ENCODE results near the gene IKZF2. TPM values are rescaled to one million over a fixed set of nuclear protein-coding genes. Genes with fewer than 3 reads are reported as not detected.

IKZF2 gene
- total RNA-seq, 1 donor from 2014 or later = 4.0 TPM

DNA sequence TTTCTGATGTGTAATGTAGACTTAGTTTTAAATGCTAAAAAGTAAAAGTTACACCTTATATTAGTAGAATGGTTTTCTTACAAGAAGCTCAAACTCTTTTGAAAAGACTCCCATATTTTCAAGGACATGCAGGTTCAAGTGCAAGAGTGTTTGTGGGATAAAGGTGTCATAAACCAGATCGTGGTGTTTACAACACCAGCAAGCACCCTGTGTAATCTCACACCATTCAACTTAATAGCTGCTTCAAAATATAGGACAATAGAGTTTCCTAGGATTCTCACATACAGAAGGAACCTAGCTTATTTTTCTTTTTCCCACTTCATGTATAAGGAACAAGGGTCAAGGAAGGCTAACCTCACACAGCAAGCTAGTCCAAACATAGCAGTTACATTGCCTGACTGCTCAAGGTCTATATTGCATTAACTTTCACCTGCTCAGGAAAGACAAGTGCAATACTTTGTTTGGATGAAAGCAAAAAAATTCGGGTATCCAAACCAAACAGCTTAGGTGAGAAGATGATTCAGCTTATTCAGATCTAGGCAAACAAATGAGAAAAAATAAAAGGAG is 172.3 kb downstream of the IKZF2 start:
- Mint-ChIP-seq H3K36me3 (ENCODE audit: low read depth, unreplicated experiment) (no peaks in the 10 kb centered on the region), H3K27ac (ENCODE audit: unreplicated experiment) (no peak overlapping the region), H3K4me1 (ENCODE audit: unreplicated experiment) (peaks cover 6% of the 10 kb centered on the region), H3K27me3 (ENCODE audit: unreplicated experiment) (no peaks in the 10 kb centered on the region), H3K4me3 (ENCODE audit: unreplicated experiment) (no peak overlapping the region), H3K9me3 (ENCODE audit: unreplicated experiment) (no peaks in the 10 kb centered on the region)
- TF ChIP-seq, protein P1, sequence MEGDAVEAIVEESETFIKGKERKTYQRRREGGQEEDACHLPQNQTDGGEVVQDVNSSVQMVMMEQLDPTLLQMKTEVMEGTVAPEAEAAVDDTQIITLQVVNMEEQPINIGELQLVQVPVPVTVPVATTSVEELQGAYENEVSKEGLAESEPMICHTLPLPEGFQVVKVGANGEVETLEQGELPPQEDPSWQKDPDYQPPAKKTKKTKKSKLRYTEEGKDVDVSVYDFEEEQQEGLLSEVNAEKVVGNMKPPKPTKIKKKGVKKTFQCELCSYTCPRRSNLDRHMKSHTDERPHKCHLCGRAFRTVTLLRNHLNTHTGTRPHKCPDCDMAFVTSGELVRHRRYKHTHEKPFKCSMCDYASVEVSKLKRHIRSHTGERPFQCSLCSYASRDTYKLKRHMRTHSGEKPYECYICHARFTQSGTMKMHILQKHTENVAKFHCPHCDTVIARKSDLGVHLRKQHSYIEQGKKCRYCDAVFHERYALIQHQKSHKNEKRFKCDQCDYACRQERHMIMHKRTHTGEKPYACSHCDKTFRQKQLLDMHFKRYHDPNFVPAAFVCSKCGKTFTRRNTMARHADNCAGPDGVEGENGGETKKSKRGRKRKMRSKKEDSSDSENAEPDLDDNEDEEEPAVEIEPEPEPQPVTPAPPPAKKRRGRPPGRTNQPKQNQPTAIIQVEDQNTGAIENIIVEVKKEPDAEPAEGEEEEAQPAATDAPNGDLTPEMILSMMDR (IDR thresholded peaks at IDR 0.05; ENCODE audit: unreplicated experiment) = no peak
- DNase-seq (ENCODE audit: low spot score) = no peak

DNA sequence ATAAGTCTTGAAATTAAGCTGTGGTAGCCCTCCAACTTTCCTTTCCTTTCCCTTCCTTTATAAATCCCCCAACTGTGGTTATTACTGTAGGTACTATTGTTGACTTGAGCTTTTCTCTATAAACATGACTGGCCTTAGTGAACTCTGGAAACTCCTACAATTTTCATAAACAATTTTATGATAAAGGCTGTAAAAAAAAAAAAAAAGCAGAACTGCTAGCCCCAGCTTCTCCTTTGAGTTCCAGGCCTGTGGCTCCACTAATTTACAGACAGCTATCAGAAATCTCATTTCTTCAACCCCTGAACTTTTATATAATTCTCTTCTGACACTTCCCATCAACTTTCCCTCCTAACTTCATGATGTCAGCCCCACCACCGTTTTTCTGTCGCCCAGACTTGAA is 174.3 kb downstream of the IKZF2 start:
- peaks cover 6% of the 10 kb centered on the region for H3K4me1 Mint-ChIP-seq (ENCODE audit: unreplicated experiment)
- no peaks in the 10 kb centered on the region for H3K9me3 Mint-ChIP-seq (ENCODE audit: unreplicated experiment)
- TF ChIP-seq, protein P1 (IDR thresholded peaks at IDR 0.05; ENCODE audit: unreplicated experiment) = no peak
- H3K27ac Mint-ChIP-seq (ENCODE audit: unreplicated experiment) = no peak overlapping the region
- no peak for DNase-seq (ENCODE audit: low spot score)
- H3K36me3 Mint-ChIP-seq (ENCODE audit: low read depth, unreplicated experiment) = no peaks in the 10 kb centered on the region
- no peak overlapping the region for H3K4me3 Mint-ChIP-seq (ENCODE audit: unreplicated experiment)
- no peaks in the 10 kb centered on the region for H3K27me3 Mint-ChIP-seq (ENCODE audit: unreplicated experiment)

DNA sequence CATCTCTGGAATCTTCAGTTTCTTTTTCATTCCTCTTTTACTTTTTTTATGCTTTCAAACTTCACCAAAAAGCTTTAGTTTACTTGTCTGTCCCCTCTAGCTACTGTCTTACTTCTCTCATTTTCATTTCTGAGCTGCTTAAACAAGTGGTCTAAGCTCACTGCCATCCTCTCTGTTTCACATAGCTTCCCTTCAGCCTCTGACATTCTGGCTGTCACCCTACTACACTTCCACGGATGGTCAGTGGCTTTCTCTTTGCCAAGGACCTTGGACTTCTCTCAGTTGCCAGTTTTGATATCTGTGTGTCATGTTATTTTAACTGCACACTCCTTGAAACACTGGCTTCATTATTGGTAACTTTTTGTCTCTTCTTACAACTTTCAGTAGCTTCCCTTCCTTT is 176.1 kb downstream of the IKZF2 start:
- Mint-ChIP-seq H3K4me3 (ENCODE audit: unreplicated experiment) (no peak overlapping the region), H3K4me1 (ENCODE audit: unreplicated experiment) (peaks cover 6% of the 10 kb centered on the region), H3K27ac (ENCODE audit: unreplicated experiment) (no peak overlapping the region)

DNA sequence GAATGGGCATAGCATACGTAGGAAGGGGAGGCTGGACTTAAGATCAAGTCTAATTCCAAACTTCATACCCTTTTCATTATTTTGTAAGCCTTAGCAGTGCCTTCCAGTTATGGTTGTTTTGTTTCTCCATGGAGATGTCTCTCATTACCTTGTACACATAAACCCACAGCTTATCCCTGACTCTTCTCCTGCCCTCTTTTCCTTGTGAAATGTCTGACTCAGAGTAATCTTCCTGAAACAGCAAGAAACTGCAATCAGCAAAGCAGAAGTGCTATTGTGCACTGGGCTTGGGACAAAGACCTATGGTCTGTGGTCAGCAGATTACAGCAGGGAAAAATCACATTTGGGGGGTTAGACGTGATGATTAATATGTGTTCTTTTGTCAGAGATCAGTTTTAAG is 176.7 kb downstream of the IKZF2 start:
- H3K36me3 Mint-ChIP-seq (ENCODE audit: low read depth, unreplicated experiment) = no peaks in the 10 kb centered on the region
- H3K4me1 Mint-ChIP-seq (ENCODE audit: unreplicated experiment) = peaks cover 2% of the 10 kb centered on the region
- TF ChIP-seq, protein P1 (IDR thresholded peaks at IDR 0.05; ENCODE audit: unreplicated experiment) = no peak
- no peak overlapping the region for H3K4me3 Mint-ChIP-seq (ENCODE audit: unreplicated experiment)
- no peak overlapping the region for H3K27ac Mint-ChIP-seq (ENCODE audit: unreplicated experiment)
- H3K27me3 Mint-ChIP-seq (ENCODE audit: unreplicated experiment) = no peaks in the 10 kb centered on the region
- no peaks in the 10 kb centered on the region for H3K9me3 Mint-ChIP-seq (ENCODE audit: unreplicated experiment)
- DNase-seq (ENCODE audit: low spot score) = no peak

More for the DNA sequence above, 176.1 kb downstream of the IKZF2 start:
- no peak for DNase-seq (ENCODE audit: low spot score)
- Mint-ChIP-seq H3K36me3 (ENCODE audit: low read depth, unreplicated experiment) (no peaks in the 10 kb centered on the region), H3K9me3 (ENCODE audit: unreplicated experiment) (no peaks in the 10 kb centered on the region), H3K27me3 (ENCODE audit: unreplicated experiment) (no peaks in the 10 kb centered on the region)
- TF ChIP-seq, protein P1 (IDR thresholded peaks at IDR 0.05; ENCODE audit: unreplicated experiment) = no peak

DNA sequence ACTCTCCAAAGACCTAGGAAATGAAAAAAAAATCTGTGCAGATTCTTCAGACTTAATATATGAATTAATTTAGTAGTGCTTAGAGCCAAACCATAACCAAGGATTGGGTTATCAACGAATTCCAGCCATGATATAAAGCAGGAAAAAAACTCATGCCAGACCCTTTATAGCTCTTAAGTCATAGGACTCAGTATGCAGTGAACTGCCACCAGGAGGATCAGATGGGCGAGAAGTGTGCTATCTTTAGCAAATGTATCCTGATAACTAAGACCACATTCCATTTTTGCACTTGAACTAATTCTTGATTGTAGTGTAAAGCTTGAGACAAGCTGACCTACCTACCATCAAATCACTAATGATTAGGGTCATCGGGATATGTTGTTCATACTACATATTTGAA is 178.1 kb downstream of the IKZF2 start:
- Mint-ChIP-seq H3K4me1 (ENCODE audit: unreplicated experiment) (no peaks in the 10 kb centered on the region), H3K36me3 (ENCODE audit: low read depth, unreplicated experiment) (no peaks in the 10 kb centered on the region), H3K9me3 (ENCODE audit: unreplicated experiment) (no peaks in the 10 kb centered on the region), H3K27ac (ENCODE audit: unreplicated experiment) (no peak overlapping the region), H3K4me3 (ENCODE audit: unreplicated experiment) (no peak overlapping the region), H3K27me3 (ENCODE audit: unreplicated experiment) (no peaks in the 10 kb centered on the region)
- no peak for DNase-seq (ENCODE audit: low spot score)
- TF ChIP-seq, protein P1 (IDR thresholded peaks at IDR 0.05; ENCODE audit: unreplicated experiment) = no peak
